PFSK-1 (cell line): ENCODE results near the gene NEURL2.

Source experiments
- POLR2AphosphoS5 ChIP-seq: IDR thresholded peaks from 2 replicates; pipeline ENCODE4 v1.6.1; 2012; ENCODE audit warnings: low read depth, mild to moderate bottlenecking, control low read depth, low read length, moderate library complexity
- REST ChIP-seq, 2 experiments: IDR thresholded peaks; 2 replicates each; pipeline versions ENCODE4 v1.6.1 to v1.8.0; 2011 to 2012; ENCODE audit warnings: low read depth in 2 of 2, low read length in 2 of 2, control low read depth in 1 of 2, inconsistent platforms in 1 of 2, mild to moderate bottlenecking in 1 of 2, moderate library complexity in 1 of 2; ENCODE audit not compliant: insufficient read depth in 1 of 2

- TF ChIP-seq POLR2AphosphoS5 (no peak), REST (IDR thresholded peaks at IDR 0.05; ENCODE audit: insufficient read depth in 1 of 2, low read depth in 2 of 2, low read length in 2 of 2) (no peak)
Measured at GRCh38 chr20:45907219-45907948, 16.4 kb upstream of the NEURL2 start.
